ENCODE results near the gene CENPK. TPM values are rescaled to one million over a fixed set of nuclear protein-coding genes. Genes with fewer than 3 reads are reported as not detected.

CENPK gene
- total RNA-seq, 1 experiment from 2014 or later, result 46.0 TPM

GRCh38 chr5:65475895-65476294, 87.1 kb downstream of the CENPK start:
- Histone ChIP-seq H3K9me3 (ENCODE audit: control insufficient read depth, low read depth, low read length) (no peaks in the 10 kb centered on the region), H3K4me2 (ENCODE audit: insufficient read depth, insufficient read length, low read length) (no peak overlapping the region), H3K79me1 (ENCODE audit: insufficient read depth, low read depth, low read length, poor library complexity, severe bottlenecking) (no peaks in the 10 kb centered on the region), H2BK15ac (ENCODE audit: low read depth, low read length) (no peak overlapping the region), H3K27ac (ENCODE audit: insufficient read length, low read depth, low read length) (no peak overlapping the region), H2BK12ac (ENCODE audit: insufficient read length, low read depth, low read length) (no peak overlapping the region), H3K27me3 (ENCODE audit: insufficient read depth, low read length) (no peaks in the 10 kb centered on the region; the same call in 1 of the 2 replicates), H4K91ac (ENCODE audit: insufficient read length, low read depth, low read length) (no peak overlapping the region), H2BK20ac (ENCODE audit: low read depth, low read length, poor library complexity, severe bottlenecking) (no peak overlapping the region), H2BK5ac (ENCODE audit: insufficient read length, low read length) (no peak overlapping the region), H3K79me2 (ENCODE audit: insufficient read depth, low read length) (no peaks in the 10 kb centered on the region), H3K23ac (ENCODE audit: insufficient read length, low read depth, low read length) (no peak overlapping the region), H3K23me2 (ENCODE audit: insufficient read length, low read depth, low read length, poor library complexity, severe bottlenecking) (peaks cover 6% of the 10 kb centered on the region), H3K9ac (ENCODE audit: extremely low read depth, insufficient read length, low read length) (no peak overlapping the region), H3K4me1 (ENCODE audit: insufficient read depth, low read length) (no peaks in the 10 kb centered on the region; the same call in 1 of the 2 replicates), H3K56ac (ENCODE audit: insufficient read length, low read depth, low read length) (no peak overlapping the region), H3T11ph (ENCODE audit: low read length) (no peak overlapping the region), H3K14ac (ENCODE audit: insufficient read depth, low read length) (no peak overlapping the region), H4K20me1 (ENCODE audit: control insufficient read depth, insufficient read depth, insufficient read length) (no peaks in the 10 kb centered on the region), H2AK5ac (ENCODE audit: insufficient read length, low read length) (no peak overlapping the region), H3K4ac (ENCODE audit: low read depth, low read length) (no peak overlapping the region), H4K8ac (replicated peaks; ENCODE audit: insufficient read length, low read depth, low read length) (no peak overlapping the region), H2BK120ac (ENCODE audit: low read depth, low read length, poor library complexity, severe bottlenecking) (no peak overlapping the region), H2AFZ (ENCODE audit: low read length) (no peak overlapping the region), H3K18ac (ENCODE audit: insufficient read length, low read depth, low read length) (no peak overlapping the region), H4K5ac (ENCODE audit: insufficient read length, low read depth, low read length) (no peak overlapping the region)
- H3K36me3 Mint-ChIP-seq (ENCODE audit: insufficient read depth in 1 of 3, low read depth in 3 of 3), result no peaks in the 10 kb centered on the region
- no peak for DNase-seq
- H3K9me3 Mint-ChIP-seq, result no peaks in the 10 kb centered on the region
- no peak for TF ChIP-seq CTCF (conservative IDR thresholded peaks at IDR 0.05)
- WGBS (ENCODE audit: extremely low coverage, insufficient read length, low lambda C conversion rate), result no CpG with 5 or more reads among the region's 1 CpG
- no peak overlapping the region for H3K4me3 Mint-ChIP-seq
- H3K4me1 Mint-ChIP-seq, result no peaks in the 10 kb centered on the region
- no peaks in the 10 kb centered on the region for H3K27me3 Mint-ChIP-seq (ENCODE audit: low read depth)
- H3K27ac Mint-ChIP-seq, result no peak overlapping the region; a peak in 1 of 7 replicates
